Measurements from ENCODE around the gene PLCB1.

- TF ChIP-seq EZH2phosphoT487 (IDR thresholded peaks at IDR 0.05; ENCODE audit: low read depth, severe bottlenecking, unreplicated experiment) (no peak), CTCF (IDR thresholded peaks at IDR 0.05; ENCODE audit: poor library complexity) (no peak)
These were observed 539.4 kb downstream of the PLCB1 start for GRCh38 chr20:8671370-8671961.

Data from hepatocyte (in vitro differentiated cells).